Measurements from ENCODE around the gene SELENOO.
A peak's percentile ranks its signal among the peaks of the same experiment; 100 is the strongest.
"Not testable (repeated sequence)": the region's sequence is repeated elsewhere in the genome, so short reads cannot be mapped to it uniquely, and the experiment has no call there.

Gene SELENOO

DNA sequence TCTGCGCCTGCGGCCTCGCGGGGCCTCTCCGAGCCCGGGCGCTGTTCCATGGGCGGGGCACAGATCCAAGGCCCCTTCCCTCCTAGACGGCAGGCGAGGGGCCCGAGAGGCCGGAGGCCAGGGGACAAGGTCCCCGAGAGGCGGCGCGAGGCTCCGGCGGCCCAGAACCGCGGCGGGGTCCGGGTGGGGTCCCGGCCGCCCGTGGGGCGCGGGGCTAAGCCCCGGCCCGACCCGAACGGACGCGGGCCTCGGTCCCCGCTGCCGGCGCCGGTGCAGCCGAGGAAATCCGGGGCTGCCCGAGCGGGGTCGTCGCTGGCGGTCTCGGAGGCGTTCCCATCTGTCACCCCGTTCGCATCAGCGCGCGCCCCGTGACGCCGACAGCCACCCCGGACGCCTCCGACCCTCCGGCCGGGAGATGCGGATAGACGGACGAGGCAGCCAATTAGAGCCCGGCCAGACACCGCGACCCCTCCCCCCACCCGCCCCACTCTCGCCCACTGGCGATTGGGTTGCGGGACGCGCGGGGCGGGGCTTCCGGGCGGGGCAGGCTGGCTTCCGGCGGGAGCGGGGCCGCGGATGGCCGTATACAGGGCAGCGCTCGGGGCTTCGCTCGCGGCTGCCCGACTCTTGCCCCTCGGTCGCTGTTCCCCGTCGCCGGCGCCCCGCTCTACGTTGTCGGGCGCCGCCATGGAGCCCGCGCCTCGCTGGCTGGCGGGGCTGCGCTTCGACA lies at the start of gene SELENOO:
TSS of gene SELENOO (plus strand) at position 551 of the 730 bp plus-strand sequence. CDS start at position 577, 26 bp downstream.
- peak; percentile 95 for DNase-seq

- DNase-seq, result no peak
Observed at GRCh38 chr22:50151571-50152537, 49.0 kb upstream of the SELENOO start.

DNA sequence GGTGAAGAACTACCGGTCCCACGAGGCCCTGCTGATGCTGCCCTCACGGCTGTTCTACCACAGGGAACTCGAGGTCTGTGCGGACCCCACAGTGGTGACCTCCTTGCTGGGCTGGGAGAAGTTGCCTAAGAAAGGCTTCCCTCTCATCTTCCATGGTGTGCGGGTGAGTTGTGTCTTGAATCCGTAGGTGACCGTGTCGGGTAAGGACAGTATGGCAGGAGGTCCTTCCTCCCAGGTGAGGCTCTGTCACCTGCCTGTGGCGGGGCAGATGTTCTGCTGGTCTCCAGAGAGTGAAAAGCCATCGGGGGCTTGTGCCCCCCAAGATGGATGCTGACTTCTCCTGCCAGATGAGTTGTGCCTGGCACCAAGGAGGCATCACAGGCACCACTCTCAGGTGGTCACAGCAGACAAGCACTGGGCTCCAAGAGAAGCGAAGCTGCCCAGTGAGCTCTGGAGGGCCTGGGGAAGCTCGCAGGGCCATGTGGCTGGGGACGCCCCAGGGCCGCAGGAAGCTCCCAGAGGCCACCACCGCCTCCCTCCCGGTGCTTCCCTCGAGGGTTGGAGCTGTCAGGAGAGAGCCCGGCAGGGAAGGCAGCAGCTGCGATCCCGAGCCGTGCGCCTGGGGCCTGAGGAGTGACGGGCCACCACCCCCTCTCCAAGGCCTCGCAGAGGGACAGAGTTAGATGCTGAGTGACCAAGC lies 47.6 kb upstream of the SELENOO start:
- DNase-seq, result no peak

DNA sequence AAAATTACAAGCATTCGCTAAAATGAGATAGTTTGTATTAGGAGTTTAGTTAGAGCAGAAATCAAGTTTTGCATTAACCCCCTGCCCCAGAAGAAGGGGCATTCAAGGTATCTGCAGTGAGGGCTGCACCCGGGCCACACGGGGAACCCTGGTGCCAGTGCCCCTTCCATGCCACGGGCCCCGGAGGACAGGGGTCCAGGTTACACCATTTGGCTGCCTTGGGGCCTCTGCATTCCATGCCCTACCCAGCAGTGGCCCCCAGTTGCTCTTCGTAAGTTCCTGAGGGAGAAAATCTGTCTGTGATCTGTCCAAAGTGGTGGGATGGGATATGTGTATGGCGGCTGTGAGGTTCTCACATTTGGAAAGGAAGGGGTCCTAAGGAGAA lies 47.1 kb upstream of the SELENOO start:
- DNase-seq, result no peak

DNA sequence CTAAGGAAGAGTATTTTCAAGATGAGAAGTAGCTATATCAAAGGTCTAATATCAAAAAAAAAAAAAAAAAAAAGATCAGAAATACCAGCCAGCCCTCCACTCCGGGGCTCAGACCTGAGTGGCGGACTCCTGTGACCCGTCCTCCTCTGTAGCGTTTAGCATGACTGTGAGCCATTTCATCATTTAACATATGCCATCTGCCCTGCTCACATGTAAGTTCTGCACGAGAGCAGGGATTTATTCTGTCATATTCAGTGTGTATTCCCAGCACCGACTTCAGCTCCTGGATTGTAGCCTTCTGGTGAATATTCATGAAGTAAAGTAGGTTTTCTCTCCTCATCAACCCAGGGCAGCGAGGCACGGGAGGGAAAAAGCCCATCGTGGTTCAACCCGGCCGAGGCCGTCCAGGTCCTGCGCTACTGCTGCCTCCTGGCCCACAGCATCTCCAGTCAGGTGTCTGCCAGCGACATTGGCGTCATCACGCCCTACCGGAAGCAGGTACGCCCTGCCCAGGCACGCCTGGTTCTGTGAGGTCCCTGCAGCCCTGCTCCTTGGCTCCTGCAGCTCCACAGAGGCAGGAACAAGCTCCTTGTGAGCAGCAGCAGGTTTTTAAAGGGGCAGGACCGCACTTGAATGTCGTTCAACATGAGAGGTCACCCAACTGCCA lies 43.0 kb upstream of the SELENOO start:
- DNase-seq, result no peak

DNA sequence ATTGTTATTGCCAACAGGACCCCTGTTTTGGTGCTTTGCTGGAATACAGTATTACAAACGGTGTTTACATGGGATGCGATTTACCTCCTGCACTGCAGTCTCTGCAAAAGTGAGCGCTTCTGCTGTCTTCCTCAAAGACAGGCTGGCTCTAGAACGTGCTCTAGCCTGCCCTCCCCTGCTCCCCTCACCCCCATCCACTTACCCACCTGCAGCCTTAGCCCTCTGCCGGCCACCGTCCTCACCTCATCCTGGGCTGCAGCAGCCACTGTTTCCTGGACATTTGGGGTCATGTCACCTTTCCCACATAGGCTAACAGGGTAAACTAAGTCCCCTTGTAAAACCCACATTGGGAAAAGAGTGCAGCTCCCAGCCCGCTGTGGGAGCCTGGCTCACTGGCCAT lies 39.9 kb upstream of the SELENOO start:
- no peak for DNase-seq

DNA sequence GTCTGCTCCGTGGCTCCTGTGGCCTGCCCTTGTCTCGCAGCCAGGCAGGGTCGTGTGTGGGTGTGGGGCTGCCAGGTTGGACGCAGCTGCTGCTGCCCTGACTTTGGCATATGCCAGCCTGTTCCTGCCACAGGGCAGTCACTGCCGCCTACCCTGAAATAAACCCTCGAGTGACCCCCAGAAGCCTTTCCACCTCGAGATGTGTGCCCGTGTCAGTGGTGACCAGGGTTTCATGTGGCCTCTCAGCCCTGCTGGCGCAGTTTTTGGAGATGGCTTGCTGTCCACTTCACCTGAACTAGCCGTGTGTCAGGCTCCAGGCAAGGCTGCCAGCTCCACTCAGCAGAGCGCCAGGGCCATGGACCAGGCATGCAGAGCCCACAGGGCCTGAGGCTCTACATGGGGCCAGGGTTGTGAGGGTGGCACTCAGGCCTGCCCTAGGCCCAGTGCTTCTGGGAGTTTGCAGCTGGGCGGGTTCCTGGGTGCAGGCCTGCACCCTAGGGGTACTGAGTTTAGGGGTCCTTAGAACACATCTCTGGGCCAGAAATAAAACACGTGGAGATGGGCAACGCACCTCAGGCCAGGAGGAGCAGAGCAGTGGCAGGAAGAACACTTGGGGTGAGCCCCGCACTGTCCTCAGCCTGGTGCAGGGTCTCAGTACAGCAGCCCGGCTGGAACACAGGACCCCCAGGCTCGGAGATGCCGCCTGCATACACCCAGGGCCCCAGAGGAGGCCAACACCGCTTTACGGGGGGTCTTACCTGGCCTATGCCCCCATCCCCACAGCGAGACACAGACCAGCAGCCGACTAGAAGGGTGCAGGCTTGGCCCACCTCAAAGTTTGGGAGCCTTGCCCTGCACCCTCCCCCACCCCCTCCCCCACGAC lies 39.1 kb upstream of the SELENOO start:
- no peak for DNase-seq

DNA sequence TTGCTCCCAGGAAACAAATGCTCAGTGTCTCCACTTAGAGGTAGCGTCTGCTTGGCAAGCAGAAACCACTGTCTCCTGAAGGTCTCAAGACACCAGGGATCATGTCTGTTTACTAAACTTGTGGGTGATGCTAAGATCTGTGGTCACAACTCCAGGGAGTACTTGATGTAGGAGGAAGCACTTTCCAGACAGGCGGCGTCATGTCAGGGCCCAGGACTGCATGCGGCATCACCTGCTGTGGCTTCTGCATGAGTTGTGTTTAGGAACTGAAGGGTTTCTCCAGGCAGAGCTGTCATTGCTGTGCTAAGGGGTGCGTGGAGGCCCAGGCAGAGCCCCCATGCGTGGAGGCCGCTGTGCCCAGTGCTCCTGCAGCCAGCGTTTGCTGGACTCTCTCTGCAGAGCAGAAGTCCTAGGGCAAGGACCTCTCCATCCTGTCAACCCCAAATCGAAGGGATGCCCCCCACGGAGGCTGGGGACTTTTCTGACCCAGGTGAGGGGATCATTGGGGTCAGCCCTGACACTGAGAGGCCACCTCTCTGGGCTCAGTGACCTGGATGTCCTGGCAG lies 38.3 kb upstream of the SELENOO start:
- no peak for DNase-seq

DNA sequence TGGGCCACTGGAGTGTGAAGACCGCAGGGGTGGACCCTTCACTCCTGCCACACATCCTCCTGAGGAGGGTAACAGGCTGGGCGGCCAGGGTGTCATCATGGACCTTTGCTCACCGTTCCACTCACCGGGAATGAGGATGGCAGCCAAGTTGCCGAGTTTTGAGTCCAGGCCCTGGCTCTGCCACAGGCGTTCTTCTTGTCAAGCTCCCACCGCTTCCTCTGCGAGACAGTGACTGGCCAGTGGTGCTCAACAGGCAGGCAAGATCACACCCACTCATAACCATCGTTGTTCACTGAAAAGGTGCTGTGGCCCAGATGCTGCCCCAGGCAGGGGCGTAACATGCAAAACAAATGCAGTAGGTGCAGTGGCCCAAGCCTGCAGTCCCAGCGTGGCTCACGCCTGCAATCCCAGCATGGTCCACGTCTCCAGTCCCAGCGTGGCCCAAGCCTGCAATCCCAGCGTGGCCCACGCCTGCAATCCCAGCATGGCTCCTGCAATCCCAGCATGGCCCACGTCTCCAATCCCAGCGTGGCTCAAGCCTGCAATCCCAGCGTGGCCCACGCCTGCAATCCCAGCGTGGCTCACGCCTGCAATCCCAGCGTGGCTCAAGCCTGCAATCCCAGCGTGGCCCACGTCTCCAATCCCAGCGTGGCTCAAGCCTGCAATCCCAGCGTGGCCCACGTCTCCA lies 35.2 kb upstream of the SELENOO start:
- DNase-seq, result no peak

GRCh38 chr22:50167689-50168489 lies 32.9 kb upstream of the SELENOO start:
- no peak for DNase-seq

DNA sequence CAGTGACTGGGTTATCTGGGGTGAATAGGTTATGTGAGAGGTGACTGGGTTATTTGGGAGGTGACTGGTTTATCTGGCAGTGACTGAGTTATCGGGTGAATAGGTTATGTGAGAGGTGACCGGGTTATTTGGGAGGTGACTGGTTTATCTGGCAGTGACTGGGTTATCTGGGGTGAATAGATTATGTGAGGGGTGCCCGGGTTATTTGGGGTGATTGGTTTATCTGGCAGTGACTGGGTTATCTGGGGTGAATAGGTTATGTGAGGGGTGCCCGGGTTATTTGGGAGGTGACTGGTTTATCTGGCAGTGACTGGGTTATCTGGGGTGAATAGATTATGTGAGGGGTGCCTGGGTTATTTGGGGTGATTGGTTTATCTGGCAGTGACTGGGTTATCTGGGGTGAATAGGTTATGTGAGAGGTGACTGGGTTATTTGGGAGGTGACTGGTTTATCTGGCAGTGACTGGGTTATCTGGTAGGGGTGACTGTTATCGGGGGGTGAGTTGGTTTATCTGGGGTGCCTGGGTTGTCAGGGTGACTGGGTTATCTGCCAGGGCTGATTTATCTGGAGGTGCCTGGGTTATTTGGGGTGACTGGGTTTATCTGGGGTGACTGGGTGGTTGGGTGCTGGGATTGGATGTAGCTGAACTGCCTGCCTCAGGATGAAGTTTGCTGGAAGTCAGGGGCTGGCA lies 32.2 kb upstream of the SELENOO start:
- not testable (repeated sequence) for DNase-seq

DNA sequence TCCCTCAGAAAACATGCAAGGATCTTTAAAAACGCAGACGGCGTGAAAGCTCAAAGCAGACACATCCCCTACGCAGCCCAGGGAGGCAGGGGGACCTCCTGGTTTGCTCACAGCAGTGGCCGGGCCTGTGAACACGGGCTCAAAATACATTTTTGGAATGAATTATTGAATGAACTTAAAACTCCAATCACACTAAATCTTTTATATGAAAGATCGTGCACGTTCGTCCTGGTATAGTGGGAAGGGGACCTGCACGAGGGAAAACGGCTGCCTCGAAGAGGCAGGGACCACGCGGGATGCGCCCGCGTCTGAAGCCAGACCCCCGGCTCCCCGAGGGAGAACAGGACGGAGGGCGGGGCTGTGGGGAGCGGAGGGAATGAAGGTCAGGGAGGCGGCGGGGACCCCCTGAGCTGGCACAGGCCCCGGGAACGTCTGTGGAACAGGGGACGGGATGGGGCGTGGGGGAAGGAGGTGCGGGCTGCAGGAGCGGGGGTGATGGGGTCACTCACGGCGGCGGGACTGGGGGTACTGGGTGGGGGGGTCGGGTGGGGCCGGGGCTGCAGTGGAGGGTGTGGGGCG lies 31.5 kb upstream of the SELENOO start:
- DNase-seq, result no peak

DNA sequence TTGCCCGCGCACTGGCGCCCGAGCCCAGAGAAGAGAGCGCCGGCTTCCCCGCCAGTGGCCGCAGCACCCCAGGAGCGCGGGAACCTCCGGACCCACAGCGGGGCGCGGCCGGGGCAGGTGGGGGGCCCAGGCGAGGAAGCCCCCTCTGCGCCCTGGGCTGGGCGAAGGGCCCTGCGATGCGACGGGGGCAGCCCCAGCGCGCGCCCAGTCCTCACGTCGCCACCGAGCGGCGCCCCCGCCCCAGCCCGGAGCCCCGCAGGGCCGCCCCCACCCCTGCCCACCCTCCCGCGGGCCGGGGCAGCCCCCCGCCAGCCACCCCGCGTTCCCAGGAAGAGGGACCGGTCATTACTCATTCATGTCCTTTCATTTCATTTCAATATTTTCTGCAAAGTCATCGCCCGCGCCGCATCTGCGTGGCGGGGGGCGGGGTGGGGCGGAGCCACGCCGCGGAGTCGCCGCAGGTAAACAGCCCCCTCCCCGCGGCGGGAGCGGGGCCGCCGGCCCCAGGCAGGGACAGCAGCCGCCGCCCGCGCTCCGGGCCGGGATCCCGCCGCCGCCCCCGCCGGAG lies 31.0 kb upstream of the SELENOO start:
- peak; percentile 73 for DNase-seq

GRCh38 chr22:50170453-50171318 lies 30.1 kb upstream of the SELENOO start, which contains the start of gene PANX2:
Gene PANX2, plus strand, starts transcription at chr22:50170731. Its CDS starts 0 bp downstream, at chr22:50170731.
- DNase-seq, result no peak

GRCh38 chr22:50171319-50171964 lies 29.4 kb upstream of the SELENOO start:
- DNase-seq, result no peak

- DNase-seq, result no peak
Observed at GRCh38 chr22:50171965-50172421, 28.8 kb upstream of the SELENOO start.

All from stimulated activated CD4-positive, alpha-beta T cell treated with anti-CD3 and anti-CD28 coated beads, Interleukin-15, amount 100 ng/mL, for 24 hours (primary cell).